PC-3 (cell line): ENCODE results near the gene UQCR11.

Experiments
- EZH2 ChIP-seq: fragments of 300-600 bp; sonication (generic); IDR thresholded peaks from one replicate; pipeline ENCODE4 v1.6.1; 2017; ENCODE audit warnings: antibody characterized with exemption, mild to moderate bottlenecking, low read length; ENCODE audit not compliant: unreplicated experiment
- EZH2phosphoT487 ChIP-seq: fragments of 300-600 bp; sonication (generic); IDR thresholded peaks from 2 replicates; pipeline ENCODE4 v1.6.1; 2018; ENCODE audit warnings: mild to moderate bottlenecking, antibody characterized with exemption, low read length, borderline replicate concordance
- TF ChIP-seq, protein P1 (sequence below): fragments of 300-600 bp; sonication (generic); conservative IDR thresholded peaks from 2 replicates; pipeline ENCODE4 v1.5.1; 2017; ENCODE audit warnings: antibody characterized with exemption, low read depth, mild to moderate bottlenecking, low read length

GRCh38 chr19:1619094-1619439, 13.8 kb upstream of the UQCR11 start:
- TF ChIP-seq, protein P1, sequence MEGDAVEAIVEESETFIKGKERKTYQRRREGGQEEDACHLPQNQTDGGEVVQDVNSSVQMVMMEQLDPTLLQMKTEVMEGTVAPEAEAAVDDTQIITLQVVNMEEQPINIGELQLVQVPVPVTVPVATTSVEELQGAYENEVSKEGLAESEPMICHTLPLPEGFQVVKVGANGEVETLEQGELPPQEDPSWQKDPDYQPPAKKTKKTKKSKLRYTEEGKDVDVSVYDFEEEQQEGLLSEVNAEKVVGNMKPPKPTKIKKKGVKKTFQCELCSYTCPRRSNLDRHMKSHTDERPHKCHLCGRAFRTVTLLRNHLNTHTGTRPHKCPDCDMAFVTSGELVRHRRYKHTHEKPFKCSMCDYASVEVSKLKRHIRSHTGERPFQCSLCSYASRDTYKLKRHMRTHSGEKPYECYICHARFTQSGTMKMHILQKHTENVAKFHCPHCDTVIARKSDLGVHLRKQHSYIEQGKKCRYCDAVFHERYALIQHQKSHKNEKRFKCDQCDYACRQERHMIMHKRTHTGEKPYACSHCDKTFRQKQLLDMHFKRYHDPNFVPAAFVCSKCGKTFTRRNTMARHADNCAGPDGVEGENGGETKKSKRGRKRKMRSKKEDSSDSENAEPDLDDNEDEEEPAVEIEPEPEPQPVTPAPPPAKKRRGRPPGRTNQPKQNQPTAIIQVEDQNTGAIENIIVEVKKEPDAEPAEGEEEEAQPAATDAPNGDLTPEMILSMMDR, result no peak
- TF ChIP-seq EZH2phosphoT487 (no peak), EZH2 (no peak)
